ENCODE results near the gene FCN3. TPM values are rescaled to one million over a fixed set of nuclear protein-coding genes. Genes with fewer than 3 reads are reported as not detected.
A peak's percentile ranks its signal among the peaks of the same experiment; 100 is the strongest.

The FCN3 gene
- total and polyA plus RNA-seq, 9 of the 15 experiments (the other 6 are each of a cell fraction or from before 2014, with no cell fraction given), result 0.49 TPM; not detected in 8

DNA sequence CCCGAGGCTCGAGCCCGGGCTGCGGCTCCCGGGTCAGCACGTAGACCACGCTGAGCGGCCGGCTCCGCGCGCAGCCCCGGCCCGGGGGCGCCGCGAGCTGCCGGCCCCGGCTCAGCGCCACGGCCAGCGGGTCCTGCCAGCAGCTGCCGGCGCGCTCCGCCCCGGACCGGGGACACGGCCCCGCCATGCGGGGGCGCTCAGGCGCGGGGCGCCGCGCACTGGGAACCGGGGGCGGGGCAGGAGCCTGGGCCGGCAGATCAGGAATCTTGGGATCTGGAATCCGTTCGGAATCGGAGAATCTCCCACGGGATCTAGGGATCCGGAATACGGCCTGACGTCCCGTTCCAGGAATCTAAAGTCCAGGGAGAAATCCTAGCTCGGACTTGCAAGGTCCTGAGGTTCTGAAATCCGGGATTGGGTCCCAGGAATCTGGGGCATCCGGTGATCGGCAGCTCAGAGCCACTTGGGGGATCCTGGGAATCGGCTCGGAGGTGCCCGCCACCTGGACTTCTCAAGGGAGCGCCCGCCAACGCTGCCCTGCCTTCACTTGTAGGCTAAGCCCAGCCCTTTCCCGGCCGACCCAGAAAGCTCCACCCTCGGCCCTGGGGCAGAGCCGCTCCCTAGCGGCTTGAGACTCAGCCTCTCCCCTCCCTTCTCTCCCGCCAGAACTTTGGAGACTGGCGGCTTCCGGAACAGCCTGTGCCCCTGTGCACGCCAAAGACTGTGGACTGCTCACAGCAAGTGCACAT lies 8.0 kb downstream of the FCN3 start, which contains the start of gene MAP3K6 (continued):
- TF ChIP-seq, protein P1, sequence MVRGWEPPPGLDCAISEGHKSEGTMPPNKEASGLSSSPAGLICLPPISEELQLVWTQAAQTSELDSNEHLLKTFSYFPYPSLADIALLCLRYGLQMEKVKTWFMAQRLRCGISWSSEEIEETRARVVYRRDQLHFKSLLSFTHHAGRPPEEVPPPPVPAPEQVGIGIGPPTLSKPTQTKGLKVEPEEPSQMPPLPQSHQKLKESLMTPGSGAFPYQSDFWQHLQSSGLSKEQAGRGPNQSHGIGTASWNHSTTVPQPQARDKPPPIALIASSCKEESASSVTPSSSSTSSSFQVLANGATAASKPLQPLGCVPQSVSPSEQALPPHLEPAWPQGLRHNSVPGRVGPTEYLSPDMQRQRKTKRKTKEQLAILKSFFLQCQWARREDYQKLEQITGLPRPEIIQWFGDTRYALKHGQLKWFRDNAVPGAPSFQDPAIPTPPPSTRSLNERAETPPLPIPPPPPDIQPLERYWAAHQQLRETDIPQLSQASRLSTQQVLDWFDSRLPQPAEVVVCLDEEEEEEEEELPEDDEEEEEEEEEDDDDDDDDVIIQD (CRISPR knock-in tag; IDR thresholded peaks at IDR 0.05), result no peak
- TF ChIP-seq FOXM1 (IDR thresholded peaks at IDR 0.05; ENCODE audit: low read depth) (no peak), FOXM1 (CRISPR knock-in tag; IDR thresholded peaks at IDR 0.05; ENCODE audit: low read depth) (0 out of 2 replicates have a peak, but pooled peaks have one; percentile 1), RFX5 (IDR thresholded peaks at IDR 0.05; ENCODE audit: low read depth, low read length) (no peak), NUFIP1 (IDR thresholded peaks at IDR 0.05; ENCODE audit: partially characterized antibody) (no peak), ZNF668 (CRISPR knock-in tag; IDR thresholded peaks at IDR 0.05) (0 out of 2 replicates have a peak, but pooled peaks have one; percentile 61), CC2D1A (IDR thresholded peaks at IDR 0.05) (peak; percentile 74)
- TF ChIP-seq, protein P2, sequence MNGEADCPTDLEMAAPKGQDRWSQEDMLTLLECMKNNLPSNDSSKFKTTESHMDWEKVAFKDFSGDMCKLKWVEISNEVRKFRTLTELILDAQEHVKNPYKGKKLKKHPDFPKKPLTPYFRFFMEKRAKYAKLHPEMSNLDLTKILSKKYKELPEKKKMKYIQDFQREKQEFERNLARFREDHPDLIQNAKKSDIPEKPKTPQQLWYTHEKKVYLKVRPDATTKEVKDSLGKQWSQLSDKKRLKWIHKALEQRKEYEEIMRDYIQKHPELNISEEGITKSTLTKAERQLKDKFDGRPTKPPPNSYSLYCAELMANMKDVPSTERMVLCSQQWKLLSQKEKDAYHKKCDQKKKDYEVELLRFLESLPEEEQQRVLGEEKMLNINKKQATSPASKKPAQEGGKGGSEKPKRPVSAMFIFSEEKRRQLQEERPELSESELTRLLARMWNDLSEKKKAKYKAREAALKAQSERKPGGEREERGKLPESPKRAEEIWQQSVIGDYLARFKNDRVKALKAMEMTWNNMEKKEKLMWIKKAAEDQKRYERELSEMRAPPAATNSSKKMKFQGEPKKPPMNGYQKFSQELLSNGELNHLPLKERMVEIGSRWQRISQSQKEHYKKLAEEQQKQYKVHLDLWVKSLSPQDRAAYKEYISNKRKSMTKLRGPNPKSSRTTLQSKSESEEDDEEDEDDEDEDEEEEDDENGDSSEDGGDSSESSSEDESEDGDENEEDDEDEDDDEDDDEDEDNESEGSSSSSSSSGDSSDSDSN (IDR thresholded peaks at IDR 0.05; ENCODE audit: borderline replicate concordance in 1 of 2, low read depth in 2 of 2, low read length in 2 of 2), result peak; percentile 84 to 85
- TF ChIP-seq, protein P3, sequence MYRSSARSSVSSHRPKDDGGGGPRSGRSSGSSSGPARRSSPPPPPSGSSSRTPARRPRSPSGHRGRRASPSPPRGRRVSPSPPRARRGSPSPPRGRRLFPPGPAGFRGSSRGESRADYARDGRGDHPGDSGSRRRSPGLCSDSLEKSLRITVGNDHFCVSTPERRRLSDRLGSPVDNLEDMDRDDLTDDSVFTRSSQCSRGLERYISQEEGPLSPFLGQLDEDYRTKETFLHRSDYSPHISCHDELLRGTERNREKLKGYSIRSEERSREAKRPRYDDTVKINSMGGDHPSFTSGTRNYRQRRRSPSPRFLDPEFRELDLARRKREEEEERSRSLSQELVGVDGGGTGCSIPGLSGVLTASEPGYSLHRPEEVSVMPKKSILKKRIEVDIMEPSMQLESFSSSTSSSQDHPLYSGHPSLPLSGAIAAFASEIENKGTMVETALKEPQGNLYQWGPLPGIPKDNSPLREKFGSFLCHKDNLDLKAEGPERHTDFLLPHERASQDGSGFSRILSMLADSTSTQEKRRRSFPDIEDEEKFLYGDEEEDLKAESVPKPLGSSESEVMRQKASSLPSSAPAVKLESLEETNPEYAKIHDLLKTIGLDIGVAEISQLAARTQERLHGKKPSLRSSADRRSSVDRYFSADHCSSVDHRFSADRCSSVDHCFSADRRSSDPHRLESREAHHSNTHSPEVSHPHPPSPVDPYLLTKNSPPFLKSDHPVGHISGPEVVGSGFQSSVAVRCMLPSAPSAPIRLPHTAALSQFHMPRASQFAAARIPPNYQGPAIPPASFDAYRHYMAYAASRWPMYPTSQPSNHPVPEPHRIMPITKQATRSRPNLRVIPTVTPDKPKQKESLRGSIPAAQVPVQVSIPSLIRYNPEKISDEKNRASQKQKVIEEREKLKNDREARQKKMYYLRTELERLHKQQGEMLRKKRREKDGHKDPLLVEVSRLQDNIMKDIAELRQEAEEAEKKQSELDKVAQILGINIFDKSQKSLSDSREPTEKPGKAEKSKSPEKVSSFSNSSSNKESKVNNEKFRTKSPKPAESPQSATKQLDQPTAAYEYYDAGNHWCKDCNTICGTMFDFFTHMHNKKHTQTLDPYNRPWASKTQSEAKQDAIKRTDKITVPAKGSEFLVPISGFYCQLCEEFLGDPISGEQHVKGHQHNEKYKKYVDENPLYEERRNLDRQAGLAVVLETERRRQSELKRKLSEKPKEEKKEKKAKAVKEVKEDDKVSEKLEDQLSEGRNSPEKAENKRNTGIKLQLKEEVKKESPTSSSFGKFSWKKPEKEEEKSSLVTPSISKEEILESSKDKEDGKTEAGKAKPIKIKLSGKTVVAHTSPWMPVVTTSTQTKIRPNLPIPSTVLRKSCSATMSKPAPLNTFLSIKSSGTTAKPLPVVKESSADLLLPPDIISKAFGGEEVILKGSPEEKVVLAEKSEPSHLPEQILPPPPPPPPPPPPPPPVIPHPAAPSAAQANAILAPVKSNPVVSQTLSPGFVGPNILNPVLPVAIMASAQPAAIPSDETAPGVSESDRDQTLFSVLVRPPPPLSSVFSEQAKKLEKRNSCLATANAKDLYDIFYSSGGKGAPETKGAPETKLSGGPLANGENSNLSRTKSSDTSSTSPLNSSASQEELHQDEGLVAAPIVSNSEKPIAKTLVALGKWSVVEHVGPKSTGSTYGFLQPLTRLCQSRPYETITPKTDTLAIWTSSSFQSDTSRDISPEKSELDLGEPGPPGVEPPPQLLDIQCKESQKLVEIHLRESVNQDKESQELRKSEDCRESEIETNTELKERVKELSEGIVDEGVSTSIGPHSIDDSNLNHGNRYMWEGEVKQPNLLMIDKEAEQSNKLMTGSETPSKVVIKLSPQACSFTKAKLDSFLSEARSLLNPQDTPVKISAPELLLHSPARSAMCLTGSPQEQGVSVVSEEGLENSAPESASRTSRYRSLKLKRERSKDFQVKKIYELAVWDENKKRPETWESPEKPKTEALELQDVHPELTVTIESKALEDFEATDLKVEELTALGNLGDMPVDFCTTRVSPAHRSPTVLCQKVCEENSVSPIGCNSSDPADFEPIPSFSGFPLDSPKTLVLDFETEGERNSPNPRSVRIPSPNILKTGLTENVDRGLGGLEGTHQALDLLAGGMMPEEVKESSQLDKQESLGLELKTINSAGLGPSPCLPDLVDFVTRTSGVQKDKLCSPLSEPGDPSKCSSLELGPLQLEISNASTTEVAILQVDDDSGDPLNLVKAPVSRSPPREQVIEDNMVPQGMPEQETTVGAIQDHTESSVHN (IDR thresholded peaks at IDR 0.05; ENCODE audit: borderline replicate concordance in 1 of 2, low read depth in 1 of 2), result no peak
- TF ChIP-seq, protein P4, sequence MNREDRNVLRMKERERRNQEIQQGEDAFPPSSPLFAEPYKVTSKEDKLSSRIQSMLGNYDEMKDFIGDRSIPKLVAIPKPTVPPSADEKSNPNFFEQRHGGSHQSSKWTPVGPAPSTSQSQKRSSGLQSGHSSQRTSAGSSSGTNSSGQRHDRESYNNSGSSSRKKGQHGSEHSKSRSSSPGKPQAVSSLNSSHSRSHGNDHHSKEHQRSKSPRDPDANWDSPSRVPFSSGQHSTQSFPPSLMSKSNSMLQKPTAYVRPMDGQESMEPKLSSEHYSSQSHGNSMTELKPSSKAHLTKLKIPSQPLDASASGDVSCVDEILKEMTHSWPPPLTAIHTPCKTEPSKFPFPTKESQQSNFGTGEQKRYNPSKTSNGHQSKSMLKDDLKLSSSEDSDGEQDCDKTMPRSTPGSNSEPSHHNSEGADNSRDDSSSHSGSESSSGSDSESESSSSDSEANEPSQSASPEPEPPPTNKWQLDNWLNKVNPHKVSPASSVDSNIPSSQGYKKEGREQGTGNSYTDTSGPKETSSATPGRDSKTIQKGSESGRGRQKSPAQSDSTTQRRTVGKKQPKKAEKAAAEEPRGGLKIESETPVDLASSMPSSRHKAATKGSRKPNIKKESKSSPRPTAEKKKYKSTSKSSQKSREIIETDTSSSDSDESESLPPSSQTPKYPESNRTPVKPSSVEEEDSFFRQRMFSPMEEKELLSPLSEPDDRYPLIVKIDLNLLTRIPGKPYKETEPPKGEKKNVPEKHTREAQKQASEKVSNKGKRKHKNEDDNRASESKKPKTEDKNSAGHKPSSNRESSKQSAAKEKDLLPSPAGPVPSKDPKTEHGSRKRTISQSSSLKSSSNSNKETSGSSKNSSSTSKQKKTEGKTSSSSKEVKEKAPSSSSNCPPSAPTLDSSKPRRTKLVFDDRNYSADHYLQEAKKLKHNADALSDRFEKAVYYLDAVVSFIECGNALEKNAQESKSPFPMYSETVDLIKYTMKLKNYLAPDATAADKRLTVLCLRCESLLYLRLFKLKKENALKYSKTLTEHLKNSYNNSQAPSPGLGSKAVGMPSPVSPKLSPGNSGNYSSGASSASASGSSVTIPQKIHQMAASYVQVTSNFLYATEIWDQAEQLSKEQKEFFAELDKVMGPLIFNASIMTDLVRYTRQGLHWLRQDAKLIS (CRISPR knock-in tag; IDR thresholded peaks at IDR 0.05), result 0 out of 2 replicates have a peak, but pooled peaks have one; percentile 12
